KOPT-K1 (cell line): Measurements from ENCODE around the gene WAPL.

Experiments used
- H3K27ac ChIP-seq: fragments of 200-600 bp; sonication (generic); 2 replicates; pipeline ENCODE4 v1.5.1; 2016; ENCODE audit warnings: antibody characterized with exemption, mild to moderate bottlenecking, low read depth, low read length; ENCODE audit not compliant: poor library complexity, severe bottlenecking
- H3K36me3 ChIP-seq: fragments of 200-600 bp; sonication (generic); 2 replicates; pipeline ENCODE4 v1.5.1; 2017; ENCODE audit warnings: antibody characterized with exemption, mild to moderate bottlenecking, low read length, moderate library complexity; ENCODE audit not compliant: insufficient read depth
- H3K9me3 ChIP-seq: fragments of 200-600 bp; sonication (generic); 2 replicates; pipeline ENCODE4 v1.5.1; 2017; ENCODE audit warnings: antibody characterized with exemption, low read length, mild to moderate bottlenecking; ENCODE audit not compliant: insufficient read depth, poor library complexity, severe bottlenecking

The WAPL gene

DNA sequence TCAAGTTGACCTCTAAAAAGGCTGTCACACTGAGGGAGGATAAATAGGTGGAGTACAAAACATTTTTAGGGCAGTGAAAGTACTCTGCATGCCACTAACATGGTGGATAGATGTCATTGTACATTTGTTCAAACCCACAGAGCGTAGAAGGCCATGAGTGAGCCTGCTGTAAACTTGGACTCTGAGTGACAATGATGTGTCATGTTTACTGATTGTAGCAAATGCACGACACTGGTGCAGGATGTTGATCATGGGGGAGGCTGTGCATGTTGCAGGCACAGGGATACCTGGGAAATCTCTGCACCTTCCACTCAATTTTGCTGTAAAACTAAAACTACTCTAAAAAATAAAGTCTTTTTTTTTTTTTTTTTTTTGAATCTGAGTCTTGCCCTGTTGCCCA is 102.5 kb downstream of the WAPL start:
- H3K36me3 ChIP-seq: no peaks in the 10 kb centered on the region
- H3K9me3 ChIP-seq: no peaks in the 10 kb centered on the region
- no peak overlapping the region for H3K27ac ChIP-seq

- no peaks in the 10 kb centered on the region for H3K36me3 ChIP-seq
- no peak overlapping the region for H3K27ac ChIP-seq
- no peaks in the 10 kb centered on the region for H3K9me3 ChIP-seq
Measured at GRCh38 chr10:86415583-86415982, 106.0 kb downstream of the WAPL start.

DNA sequence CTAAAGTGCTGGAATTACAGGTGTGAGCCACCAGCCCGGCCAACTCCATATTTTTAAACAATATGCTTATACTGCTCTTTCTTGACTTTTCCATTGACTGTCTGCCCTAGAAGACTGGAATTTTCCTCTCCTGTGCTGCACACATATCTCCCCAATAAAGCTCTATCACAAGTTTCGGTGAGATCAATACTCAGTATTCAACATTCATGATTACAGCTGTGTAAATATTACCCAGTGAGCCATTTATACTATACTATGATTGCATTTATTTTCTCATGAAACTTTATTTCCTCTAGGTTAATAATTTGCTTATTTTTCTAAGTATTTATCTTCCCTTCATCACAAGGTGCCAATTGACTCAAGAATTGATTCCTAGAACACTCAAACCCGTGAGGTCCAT is 106.5 kb downstream of the WAPL start:
- Histone ChIP-seq H3K9me3 (no peaks in the 10 kb centered on the region), H3K27ac (no peak overlapping the region), H3K36me3 (no peaks in the 10 kb centered on the region)

- Histone ChIP-seq H3K27ac (peak overlapping the region; percentile 70), H3K36me3 (no peaks in the 10 kb centered on the region), H3K9me3 (no peaks in the 10 kb centered on the region)
Measured at GRCh38 chr10:86413046-86413728, 108.4 kb downstream of the WAPL start.

DNA sequence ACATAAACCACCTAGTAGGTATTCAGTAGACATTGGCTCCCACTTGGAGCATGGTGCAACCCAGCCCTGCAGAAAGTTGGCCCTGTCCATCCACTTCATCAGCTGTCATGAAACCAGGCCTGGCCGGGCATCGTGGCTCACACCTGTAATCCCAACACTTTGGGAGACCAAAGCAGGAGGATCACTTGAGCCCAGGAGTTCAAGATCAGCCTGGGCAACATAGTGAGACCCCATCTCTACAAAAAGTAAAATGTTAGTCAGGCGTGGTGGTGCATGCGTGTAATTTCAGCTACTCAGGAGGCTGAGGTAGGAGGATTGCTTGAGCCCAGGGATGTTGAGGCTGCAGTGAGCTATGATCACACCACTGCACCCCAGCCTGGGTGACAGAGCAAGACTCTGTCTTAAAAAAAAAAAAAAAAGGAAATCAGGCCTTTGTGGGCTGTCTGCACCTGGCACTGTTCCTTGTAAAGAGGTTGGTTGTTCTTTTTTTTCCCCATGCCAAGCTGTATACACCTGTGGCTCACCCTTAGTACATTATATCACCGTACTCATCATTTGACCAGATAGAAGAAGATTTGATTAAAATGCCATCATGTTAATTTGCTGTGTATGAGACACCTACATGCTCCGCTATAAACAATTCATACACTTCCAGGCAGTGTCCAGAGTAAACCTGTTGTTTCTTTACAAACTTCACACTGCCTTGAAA is 109.6 kb downstream of the WAPL start:
- no peaks in the 10 kb centered on the region for H3K36me3 ChIP-seq
- H3K27ac ChIP-seq: peak overlapping the region; percentile 70
- no peaks in the 10 kb centered on the region for H3K9me3 ChIP-seq

- no peaks in the 10 kb centered on the region for H3K9me3 ChIP-seq
- no peaks in the 10 kb centered on the region for H3K36me3 ChIP-seq
- peak overlapping the region; percentile 70 for H3K27ac ChIP-seq
Measured at GRCh38 chr10:86411281-86411841, 110.2 kb downstream of the WAPL start.

GRCh38 chr10:86410542-86411124 is 111.0 kb downstream of the WAPL start:
- Histone ChIP-seq H3K9me3 (no peaks in the 10 kb centered on the region), H3K27ac (peak overlapping the region; percentile 70), H3K36me3 (no peaks in the 10 kb centered on the region)

GRCh38 chr10:86409183-86409582 is 112.4 kb downstream of the WAPL start:
- Histone ChIP-seq H3K9me3 (no peaks in the 10 kb centered on the region), H3K36me3 (no peaks in the 10 kb centered on the region), H3K27ac (no peak overlapping the region)

DNA sequence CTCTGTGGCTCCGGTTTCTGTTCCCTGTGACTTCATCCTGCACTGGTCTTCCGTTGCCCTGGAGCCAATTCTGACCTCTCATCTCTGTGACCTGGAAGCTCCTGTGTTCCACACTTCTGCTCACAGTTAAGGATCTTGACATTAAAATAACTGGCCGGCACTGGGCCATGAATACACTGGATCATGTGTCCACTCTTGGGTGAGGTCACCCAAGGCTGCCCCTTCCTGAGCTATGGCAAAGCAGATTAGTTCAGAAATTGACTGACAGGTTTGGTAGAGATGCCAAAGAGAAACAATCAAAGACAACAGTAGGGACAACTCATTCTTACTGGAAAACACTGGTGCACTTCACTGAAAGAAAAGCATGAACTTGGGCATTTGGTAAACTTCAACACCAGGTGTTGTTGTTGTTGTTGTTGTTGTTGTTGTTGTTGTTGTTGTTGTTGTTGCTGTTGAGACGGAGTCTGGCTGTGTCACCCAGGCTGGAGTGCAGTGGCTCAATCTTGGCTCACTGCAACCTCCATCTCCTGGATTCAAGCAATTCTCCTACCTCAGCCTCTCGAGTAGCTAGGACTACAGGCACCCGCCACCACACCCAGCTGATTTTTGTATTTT is 118.3 kb downstream of the WAPL start:
- H3K9me3 ChIP-seq: no peaks in the 10 kb centered on the region
- H3K36me3 ChIP-seq: no peaks in the 10 kb centered on the region
- H3K27ac ChIP-seq: no peak overlapping the region

DNA sequence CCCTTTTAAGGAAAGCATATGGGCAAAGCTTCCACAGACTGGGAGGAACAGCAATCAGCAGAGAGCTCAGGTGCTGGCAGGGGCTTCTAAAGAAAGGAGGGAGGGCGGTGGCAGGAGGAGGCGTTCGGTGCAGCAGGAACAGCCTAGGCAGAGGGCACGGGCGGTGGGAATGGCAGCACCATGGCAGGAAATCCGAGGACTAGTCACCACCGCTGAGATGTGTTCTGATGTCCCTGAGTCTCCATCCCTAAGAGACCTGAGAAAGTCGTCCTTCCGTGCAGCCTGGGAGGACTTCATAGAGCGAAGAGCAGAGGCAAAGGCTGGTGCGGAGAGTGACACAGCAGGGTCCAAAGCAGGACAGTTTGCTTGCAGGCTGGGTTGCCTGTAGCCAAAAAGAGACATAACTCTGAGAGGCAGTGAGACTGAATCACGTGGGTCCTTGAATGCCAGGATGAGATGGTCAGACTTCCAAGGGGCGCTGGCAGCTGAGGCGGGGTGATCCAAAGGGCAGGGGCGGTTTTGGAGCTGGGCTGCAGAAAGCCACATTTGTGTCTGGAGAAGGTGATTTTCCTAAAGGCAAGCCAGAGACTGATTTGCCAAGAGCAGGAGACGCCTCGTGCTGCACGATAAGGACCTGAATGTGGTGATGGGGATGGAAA is 119.2 kb downstream of the WAPL start:
- Histone ChIP-seq H3K9me3 (no peaks in the 10 kb centered on the region), H3K27ac (no peak overlapping the region), H3K36me3 (no peaks in the 10 kb centered on the region)

DNA sequence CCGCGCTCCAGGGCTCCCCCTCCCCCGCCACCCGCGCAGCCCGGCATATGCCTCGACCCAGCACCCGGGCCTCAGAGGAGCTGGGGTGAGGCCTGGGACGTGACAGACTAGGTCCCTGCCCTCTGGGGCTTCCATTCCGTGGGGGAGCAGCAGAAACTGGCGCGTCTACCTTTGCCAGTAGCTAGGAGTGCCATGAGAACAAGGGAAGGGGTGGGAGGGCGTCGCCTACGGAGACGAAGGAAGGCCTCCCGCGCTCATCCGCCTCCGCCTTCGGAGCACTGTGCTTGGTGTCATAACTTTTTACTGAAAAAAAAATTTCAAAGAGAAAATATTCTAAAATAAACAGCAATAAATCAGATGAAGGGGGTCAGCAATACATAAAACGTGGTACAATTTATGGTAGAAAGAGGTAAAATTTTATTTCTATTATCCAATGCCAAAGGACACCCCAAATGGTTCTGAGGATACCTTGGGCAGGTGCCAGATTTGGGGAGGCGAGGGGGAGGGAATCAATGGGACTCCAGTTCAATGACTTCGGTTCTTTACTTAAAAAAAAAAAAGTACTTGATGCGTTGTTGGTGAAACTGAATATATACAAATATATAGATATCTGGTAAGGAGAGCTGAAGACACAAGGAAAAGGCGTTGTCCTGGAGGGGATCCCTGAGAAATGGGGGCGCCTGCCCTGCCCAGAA is 119.9 kb downstream of the WAPL start:
- no peaks in the 10 kb centered on the region for H3K9me3 ChIP-seq
- no peak overlapping the region for H3K27ac ChIP-seq
- H3K36me3 ChIP-seq: no peaks in the 10 kb centered on the region

DNA sequence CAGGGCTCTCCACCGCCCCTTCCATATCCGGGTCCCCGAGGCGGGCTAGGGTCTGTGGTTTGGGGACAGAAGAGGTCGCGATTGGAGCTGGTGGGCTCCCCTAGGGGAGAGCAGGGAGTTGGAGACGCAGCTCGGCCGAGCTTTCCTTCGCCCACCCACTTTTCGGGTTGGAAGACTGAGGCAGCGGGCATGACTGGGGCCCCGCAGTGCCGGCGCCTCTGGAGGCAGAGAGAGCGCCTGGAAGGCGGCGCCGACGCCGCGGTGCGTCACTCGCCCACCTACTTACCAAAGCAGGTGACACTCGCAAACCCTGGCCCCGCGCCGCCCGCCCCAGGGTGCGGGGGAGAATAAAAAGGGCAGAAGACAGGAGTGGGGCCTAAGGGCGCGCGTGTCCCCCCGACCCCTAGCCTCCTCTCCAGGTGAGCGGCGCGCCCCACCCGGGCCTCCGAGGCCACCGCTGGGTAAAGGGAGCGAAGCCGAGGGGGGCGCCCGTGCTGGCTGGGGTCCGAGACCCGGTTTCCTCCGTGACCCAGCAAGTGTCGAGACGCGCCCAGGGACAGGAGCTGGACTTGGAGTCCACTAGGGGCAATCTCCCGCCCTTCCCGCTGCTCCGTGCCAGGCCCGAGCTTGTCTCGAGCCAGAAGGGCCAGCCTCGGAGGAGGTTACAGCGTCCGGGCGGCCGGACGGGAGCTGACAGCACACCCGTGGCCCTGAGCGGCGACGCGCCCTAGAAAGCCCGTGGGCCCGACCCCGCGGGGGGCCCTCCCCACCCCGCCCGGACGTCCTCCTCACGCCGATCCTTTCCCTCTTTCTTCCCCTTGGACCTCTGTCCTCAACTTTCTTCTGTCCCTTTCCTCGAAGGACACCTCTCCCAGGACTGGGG is 120.6 kb downstream of the WAPL start:
- Histone ChIP-seq H3K27ac (peak overlapping the region; percentile 54), H3K9me3 (no peaks in the 10 kb centered on the region), H3K36me3 (no peaks in the 10 kb centered on the region)

DNA sequence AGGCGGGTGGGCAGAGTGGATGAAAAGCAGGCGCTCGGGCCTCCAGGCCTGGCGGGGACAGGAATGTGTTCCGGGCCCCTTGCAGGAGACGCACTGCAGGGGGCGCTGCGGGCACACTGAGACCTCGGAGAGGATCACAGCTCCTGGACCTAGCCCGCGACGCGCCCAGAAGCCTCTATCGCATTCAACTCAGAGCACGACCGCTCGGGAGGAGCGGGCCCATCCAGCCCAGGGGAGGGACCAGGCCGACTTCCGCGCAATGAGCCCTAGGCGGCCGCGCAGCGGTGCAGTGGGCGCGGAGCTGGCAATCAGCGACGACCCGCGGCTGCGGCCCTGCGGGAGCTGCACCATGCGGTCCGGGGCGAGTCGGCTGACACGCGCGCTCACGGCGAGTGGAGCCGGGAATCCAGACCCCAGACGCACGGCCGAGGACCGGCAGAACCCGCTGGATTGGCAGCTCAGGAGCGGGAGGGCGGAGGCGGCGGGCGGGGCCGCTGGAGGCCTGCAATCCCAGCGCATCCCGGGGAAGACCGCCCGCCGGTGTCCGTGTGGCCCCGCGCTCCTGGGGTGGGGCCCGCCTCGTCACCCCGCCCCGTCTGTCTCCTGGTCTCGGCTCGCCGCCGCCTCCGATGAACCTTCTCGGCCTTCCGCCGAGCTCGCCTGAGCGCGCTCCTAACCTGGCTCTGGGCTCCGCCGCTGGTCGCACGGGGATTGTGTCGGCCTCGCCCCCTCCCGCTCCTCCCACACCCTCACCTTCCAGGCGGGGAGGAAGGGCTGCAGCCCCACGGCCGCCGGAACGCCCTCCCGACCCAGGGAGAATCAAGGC is 121.5 kb downstream of the WAPL start:
- H3K27ac ChIP-seq: peak overlapping the region; percentile 54
- H3K9me3 ChIP-seq: no peaks in the 10 kb centered on the region

More for the DNA sequence above, 121.5 kb downstream of the WAPL start:
- H3K36me3 ChIP-seq: no peaks in the 10 kb centered on the region
